GM18505 (cell line): ENCODE results near the gene TFCP2.
"Not testable (repeated sequence)": the region's sequence is repeated elsewhere in the genome, so short reads cannot be mapped to it uniquely, and the experiment has no call there.

Experiments used
- ATAC-seq: cut with Tn5 transposase; IDR thresholded peaks from one replicate; pipeline ENCODE4 v1.9.1; 2021; ENCODE audit not compliant: unreplicated experiment
- POLR2A ChIP-seq: IDR thresholded peaks from 4 replicates; pipeline ENCODE4 v1.6.1; 2011; ENCODE audit warnings: borderline replicate concordance; ENCODE audit not compliant: insufficient read depth, insufficient read length; ENCODE audit errors: extremely low read depth

TFCP2 gene, protein sequence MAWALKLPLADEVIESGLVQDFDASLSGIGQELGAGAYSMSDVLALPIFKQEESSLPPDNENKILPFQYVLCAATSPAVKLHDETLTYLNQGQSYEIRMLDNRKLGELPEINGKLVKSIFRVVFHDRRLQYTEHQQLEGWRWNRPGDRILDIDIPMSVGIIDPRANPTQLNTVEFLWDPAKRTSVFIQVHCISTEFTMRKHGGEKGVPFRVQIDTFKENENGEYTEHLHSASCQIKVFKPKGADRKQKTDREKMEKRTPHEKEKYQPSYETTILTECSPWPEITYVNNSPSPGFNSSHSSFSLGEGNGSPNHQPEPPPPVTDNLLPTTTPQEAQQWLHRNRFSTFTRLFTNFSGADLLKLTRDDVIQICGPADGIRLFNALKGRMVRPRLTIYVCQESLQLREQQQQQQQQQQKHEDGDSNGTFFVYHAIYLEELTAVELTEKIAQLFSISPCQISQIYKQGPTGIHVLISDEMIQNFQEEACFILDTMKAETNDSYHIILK

DNA sequence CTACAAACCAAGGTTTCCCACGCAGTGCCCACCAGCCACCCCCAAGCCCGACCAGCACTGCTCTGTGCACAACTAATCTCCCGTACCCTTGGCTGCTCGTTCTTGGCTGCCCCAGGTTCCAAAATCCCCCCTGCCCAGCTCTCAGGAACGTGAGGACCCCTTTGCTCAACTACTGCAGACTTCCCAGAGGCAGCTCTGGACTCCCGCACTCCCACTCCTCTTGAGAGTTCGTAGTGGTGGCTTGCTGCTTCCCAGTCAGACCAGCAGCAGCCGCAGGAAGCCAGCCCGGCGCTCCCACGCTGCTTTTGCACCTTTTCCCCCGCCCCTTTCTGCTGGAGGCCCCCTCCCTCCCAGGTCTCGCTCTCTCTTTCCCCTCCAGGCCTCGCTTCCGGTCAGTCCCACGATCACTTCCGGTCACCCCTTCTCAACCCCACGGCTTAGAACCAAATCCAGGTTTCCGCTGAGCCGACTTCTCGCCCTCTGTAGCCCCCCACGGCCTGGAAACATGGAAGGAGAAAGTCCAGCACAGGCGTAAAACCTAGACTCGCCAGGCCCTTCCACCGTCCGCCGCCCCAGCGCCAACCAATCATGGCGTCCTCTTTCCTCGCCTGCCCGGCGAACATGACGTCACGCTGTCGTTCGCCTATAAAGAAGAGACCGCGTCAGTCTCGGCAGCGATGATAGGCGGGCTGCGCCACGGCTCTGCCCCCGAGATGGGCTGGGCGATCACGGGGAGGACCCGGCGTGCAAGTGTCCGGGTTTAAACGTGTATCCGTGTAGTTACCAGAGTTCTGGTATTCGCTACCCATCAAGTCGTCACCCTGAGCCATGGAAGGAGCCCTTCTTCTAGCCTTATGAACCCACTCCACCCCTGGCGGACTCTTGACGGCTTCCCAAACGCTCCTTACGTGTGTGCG lies at the start of gene TFCP2:
TFCP2 (minus strand) TSS at position 621 of the 917 bp plus-strand sequence. CDS start 713 bp downstream, outside the sequence.
- peak; percentile 73 for TF ChIP-seq POLR2A
- peak; percentile 88 for ATAC-seq

DNA sequence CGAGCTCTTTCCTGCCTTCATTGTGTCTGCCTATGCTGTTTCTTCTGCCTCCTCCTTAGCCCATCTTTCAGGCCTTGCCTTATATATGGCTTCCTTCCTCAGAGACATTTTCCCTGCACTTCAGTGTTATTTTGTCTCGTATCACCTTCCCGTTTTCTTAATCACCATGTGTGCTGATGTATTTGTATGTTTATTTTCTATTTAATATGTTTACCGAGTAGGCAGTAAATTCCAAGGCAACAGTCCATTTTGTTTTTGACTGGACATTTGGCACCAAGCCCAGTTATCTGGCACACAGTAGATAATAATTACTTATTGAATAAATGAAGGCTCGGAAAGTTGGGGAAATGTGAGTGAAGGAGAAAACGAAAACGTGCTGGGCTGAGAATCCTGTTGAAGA lies 49.5 kb upstream of the TFCP2 start:
- no peak for ATAC-seq
- TF ChIP-seq POLR2A: no peak

DNA sequence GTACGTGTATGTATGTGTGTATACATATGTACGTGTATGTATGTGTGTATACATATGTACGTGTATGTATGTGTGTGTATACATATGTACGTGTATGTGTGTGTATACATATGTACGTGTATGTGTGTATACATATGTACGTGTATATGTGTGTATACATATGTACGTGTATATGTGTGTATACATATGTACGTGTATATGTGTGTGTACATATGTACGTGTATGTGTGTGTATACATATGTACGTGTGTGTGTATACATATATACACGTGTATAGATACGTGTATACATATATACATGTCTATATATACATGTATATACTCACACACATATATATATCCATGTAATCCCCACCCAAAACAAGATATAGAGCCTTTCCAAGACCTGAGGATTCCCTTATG lies 46.9 kb upstream of the TFCP2 start:
- ATAC-seq: not testable (repeated sequence)

DNA sequence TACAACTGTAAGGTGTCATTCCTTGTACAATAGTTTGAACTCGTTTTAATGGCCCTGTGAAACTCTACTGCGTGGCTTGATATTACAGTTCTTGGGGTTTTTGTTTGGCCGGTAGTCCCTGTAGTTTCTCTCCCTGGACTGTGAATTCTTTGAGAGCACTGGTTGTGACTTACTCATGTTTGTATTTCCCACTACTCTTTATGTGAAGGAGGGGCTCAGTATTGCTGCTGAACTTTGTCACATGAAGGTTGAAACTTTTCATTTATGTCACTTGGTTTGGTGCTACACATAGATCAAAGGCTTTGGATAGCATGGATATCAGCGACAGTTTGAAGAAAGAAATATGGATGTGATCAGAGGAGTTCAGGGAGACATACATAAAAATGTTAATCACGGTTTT lies 46.4 kb upstream of the TFCP2 start:
- TF ChIP-seq POLR2A: no peak
- no peak for ATAC-seq

DNA sequence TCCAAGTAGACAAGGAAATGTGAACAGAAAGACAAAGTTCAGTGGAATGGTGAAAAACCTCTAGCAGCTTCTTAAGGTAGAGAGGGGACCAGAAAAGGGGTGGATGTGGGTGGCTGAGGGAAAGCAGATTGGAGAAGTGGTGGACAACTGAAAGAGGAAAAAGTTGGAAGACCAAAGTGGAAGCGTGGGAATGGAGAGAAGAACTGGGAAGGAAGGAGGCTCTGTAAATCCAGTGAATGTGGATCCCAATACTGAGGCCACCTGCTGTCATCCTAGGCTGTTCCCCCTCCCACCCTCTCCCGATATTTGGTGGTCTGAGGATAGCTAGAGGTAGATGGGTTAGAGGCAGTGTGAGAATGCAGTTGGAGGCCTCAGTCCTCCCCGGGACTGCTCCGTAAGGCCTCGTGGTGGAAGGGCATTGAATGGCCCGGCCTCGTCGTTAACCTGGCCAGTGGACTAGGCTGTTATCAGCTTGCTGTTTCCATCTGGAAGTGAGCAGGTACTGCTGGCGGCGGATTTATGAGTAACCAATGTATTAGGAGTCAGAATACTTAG lies 45.7 kb upstream of the TFCP2 start:
- ATAC-seq: no peak
- no peak for TF ChIP-seq POLR2A

DNA sequence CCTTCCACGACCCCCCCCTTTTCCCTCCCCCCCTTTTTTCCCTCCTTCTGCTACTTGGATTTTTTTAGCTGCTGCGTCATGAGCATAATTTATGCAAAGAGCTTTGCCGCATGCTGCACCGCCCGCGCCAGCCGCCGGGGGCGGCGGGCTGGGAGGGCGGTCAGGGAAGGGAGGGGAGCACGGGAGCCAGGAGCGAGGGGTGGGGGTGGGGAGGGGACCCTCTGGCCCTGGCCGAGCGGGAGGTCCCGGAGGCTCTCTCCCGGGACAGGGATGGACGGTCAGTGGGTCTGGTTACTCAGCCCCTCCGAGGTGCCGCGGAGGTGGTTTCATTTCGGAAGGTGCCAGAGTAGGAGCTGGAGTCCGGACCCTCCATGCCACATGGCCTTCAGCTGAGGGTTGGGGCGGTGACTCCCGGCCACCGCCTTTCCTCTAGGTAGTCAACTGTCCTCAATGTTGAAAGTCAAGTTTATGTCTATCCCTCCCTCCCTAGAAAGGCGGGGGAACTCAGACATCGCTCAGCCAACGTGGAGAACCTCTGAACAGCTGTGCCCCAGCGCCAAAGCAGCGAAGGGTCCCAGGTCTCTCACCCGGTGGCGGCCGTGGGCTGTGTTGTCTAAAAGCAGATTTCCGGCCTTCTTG lies 45.2 kb upstream of the TFCP2 start, which contains the start of gene POU6F1:
POU6F1 (minus strand) TSS at position 95 of the 639 bp plus-strand sequence. CDS start 11,226 bp downstream, outside the sequence.
- TF ChIP-seq POLR2A: peak; percentile 58
- peak; percentile 66 for ATAC-seq

DNA sequence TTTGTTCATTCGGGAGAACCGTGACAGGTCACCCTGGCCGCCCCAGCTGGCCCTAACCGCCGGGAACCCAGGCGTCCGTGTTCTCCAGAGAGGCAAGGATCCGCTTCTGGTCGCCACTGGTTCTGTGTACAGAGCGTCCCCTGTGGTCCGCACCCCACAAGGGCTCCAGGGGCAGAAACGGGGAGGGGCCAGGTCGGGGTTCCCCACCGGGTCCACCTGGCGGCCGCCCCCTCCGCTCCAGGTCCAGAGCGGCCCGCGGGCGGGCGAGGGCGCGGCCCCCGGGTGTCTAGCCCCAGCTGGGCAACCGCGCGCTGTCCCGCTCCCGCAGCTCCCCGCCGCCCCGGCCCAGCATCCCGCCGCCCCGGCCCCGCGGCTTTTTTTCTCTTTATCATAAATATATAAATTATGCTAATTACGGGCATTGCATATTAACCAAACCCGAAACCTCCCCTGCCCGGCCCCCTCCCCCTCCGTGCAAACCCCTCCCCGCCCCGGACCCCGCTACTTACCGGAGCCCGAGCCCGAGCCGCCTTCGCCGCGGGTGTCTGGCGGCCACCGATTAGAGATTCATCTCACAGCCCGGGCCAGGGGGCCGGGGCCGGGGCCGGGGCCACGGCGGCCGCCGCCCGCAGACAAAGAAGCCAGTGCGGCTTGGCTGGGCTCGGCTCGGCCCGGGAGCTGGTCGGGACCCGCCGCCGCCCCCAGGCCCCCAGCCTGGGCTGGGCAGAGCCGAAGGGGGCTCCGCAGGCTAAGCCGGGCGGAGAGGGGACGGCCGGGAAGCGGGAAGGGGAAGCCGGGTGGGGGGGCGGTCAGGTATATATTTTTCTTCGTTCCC lies 44.4 kb upstream of the TFCP2 start:
- TF ChIP-seq POLR2A: peak; percentile 49
- peak; percentile 32 for ATAC-seq

DNA sequence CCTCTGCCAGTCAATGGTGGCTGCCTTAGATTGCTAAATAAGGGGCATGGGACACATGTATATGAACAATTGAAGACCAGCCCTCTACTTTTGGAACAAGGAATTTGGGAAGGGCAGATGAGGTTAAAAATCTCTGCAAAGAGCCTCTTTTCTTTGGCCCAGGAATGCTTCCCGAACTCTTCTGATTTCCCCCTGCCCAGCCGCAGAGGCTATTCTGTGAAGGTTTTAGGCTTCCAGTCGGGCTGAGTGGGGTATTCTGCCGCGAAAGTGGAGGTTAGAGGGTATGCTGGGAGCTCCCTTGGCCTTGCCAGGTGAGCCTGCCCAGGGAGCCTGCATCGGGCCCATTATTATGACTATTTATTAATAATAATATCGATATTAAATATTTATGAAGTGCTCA lies 43.7 kb upstream of the TFCP2 start:
- no peak for TF ChIP-seq POLR2A
- ATAC-seq: no peak

DNA sequence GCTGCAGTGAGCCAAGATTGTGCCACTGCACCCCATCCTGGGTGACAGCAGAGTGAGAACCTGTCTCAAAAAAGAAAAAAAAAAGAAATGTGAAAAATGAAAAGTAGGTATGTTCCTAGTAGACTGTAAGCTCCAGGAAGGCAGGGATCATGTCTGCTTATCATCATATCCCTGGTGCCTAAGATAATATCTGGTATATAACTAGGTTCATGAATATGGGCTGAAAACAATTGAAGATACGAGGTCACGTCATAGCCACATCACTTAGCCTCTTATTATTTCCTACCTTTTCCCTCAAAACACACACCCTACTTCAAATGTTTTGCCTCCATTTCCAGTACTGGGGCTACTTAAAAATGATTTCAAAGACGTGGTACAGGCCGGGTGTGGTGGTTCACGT lies 42.0 kb upstream of the TFCP2 start:
- no peak for TF ChIP-seq POLR2A
- no peak for ATAC-seq

DNA sequence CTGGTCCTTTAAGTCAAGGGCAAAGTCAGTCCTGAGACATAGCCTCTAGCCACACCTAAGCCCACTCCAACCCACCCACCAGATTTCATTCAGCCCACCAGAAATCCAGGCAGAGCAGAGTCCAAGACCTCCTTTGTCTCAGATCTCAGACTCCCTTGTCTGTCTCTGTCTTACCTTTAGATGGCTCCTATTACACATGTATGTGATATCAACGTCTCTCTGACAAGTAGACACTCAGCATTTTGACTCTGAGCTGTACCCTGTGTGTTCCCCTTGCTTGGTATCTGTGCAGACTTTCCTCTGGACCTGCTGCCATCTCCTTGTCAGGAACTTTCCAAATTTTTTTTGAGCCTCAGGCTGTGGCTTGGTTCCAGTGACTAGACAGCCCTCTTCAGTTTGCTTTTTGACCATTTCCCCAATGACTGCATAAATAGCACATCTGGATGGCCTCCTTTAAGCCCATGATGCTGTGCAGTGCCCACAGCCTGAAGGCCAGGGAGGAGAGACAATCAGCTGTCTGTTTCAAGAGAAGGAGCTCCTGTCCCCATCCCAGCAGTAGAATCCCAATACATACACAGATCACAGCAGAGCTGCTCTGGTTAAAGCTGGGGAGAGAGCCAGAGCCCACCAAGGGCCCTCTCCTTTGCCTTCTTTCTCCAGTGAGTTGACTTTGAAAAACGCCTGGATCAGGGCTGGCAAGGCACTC lies 37.9 kb upstream of the TFCP2 start:
- no peak for TF ChIP-seq POLR2A
- ATAC-seq: no peak

DNA sequence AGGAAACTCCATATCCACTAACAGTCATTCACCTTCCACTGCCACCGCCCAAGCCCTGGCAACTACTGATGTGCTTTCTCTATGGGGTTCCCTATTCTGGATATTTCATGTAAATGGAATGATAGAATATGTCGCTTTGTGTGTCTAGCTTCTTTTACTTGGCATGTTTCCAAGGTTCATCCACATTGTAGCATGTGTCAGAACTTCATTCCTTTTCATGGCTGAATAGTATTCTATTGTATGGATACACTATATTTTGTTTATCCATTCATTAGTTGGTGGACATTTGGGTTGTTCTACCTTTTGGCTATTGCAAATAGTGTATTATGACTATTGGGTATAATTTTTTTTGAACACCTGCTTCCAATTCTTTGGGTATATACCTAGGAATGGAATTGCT lies 36.3 kb upstream of the TFCP2 start:
- no peak for ATAC-seq
- TF ChIP-seq POLR2A: no peak
